ENCODE results near the gene PRSS35. TPM values are rescaled to one million over a fixed set of nuclear protein-coding genes. Genes with fewer than 3 reads are reported as not detected.
A peak's percentile ranks its signal among the peaks of the same experiment; 100 is the strongest.

PRSS35 gene, protein sequence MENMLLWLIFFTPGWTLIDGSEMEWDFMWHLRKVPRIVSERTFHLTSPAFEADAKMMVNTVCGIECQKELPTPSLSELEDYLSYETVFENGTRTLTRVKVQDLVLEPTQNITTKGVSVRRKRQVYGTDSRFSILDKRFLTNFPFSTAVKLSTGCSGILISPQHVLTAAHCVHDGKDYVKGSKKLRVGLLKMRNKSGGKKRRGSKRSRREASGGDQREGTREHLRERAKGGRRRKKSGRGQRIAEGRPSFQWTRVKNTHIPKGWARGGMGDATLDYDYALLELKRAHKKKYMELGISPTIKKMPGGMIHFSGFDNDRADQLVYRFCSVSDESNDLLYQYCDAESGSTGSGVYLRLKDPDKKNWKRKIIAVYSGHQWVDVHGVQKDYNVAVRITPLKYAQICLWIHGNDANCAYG
- 1 to 10 TPM in 1 of 2 donors, under 1 TPM in 1; 0.46 to 9.9 TPM for total RNA-seq
- polyA plus RNA-seq: under 1 TPM; 0.14 to 0.53 TPM
- long read RNA-seq, donor 1, transcript PRSS35-201 (2 exons, 2,440 nt): major isoform, 13 of 77 reads
- long read RNA-seq, donor 1, partial matches to known transcripts: 64 of 77 reads
- long read RNA-seq, donor 1, other reads (novel, unspliced or antisense): 0 of 77 reads
- long read RNA-seq, donor 2, transcript PRSS35-201 (2 exons, 2,440 nt): major isoform, 7 of 7 reads
- long read RNA-seq, donor 2, partial matches to known transcripts: 0 of 7 reads
- long read RNA-seq, donor 2, other reads (novel, unspliced or antisense): 0 of 7 reads
- long read RNA-seq, donor 3, transcript PRSS35-201 (2 exons, 2,440 nt): major isoform, 11 of 11 reads
- long read RNA-seq, donor 3, partial matches to known transcripts: 0 of 11 reads
- long read RNA-seq, donor 3, other reads (novel, unspliced or antisense): 0 of 11 reads
- long read RNA-seq, donor 4, transcript PRSS35-201 (2 exons, 2,440 nt): major isoform, 7 of 7 reads
- long read RNA-seq, donor 4, partial matches to known transcripts: 0 of 7 reads
- long read RNA-seq, donor 4, other reads (novel, unspliced or antisense): 0 of 7 reads
- long read RNA-seq, donor 5, transcript PRSS35-201 (2 exons, 2,440 nt): major isoform, 21 of 21 reads
- long read RNA-seq, donor 5, partial matches to known transcripts: 0 of 21 reads
- long read RNA-seq, donor 5, other reads (novel, unspliced or antisense): 0 of 21 reads

GRCh38 chr6:83511901-83512681 lies at the start of gene PRSS35:
Gene PRSS35 (plus strand): TSS chr6:83512534. CDS start chr6:83523442, 10,908 bp downstream.
- peaks cover 0 to 33% (median 0%) of the 10 kb centered on the region in 5 donors for H3K4me1 ChIP-seq (ENCODE audit: control insufficient read depth in 5 of 5, insufficient read depth in 5 of 5, low read length in 5 of 5)
- no peak within 1 kb of the TSS for H3K27ac ChIP-seq (ENCODE audit: low read depth in 1 of 2, low read length in 1 of 2)
- H3K27me3 ChIP-seq (ENCODE audit: control insufficient read depth in 3 of 3, insufficient read depth in 3 of 3, low read length in 2 of 3): no peaks in the 10 kb centered on the region
- DNase-seq (peak; percentile 78 to 91 (median 83)), ATAC-seq (ENCODE audit: insufficient read depth, low FRiP score) (peak; percentile 69)
- WGBS, 2 donors: 2 to 3% methylated on average over 38 of the region's 38 CpGs
- H3K4me3 ChIP-seq: peak within 1 kb of the TSS; percentile 12
- H3K36me3 ChIP-seq (ENCODE audit: control insufficient read depth in 4 of 4, insufficient read depth in 4 of 4, low read length in 4 of 4): no peaks in the 10 kb centered on the region
- no peaks in the 10 kb centered on the region for H3K9me3 ChIP-seq (ENCODE audit: control insufficient read depth in 4 of 4, insufficient read depth in 3 of 4, low read length in 3 of 4)
- H3K9ac ChIP-seq (ENCODE audit: insufficient read depth in 1 of 2, low read length in 2 of 2): peak within 1 kb of the TSS; percentile 46 to 77
- TF ChIP-seq CTCF (IDR thresholded peaks at IDR 0.05; ENCODE audit: control extremely low read depth, extremely low read depth): peak; percentile 28

DNA sequence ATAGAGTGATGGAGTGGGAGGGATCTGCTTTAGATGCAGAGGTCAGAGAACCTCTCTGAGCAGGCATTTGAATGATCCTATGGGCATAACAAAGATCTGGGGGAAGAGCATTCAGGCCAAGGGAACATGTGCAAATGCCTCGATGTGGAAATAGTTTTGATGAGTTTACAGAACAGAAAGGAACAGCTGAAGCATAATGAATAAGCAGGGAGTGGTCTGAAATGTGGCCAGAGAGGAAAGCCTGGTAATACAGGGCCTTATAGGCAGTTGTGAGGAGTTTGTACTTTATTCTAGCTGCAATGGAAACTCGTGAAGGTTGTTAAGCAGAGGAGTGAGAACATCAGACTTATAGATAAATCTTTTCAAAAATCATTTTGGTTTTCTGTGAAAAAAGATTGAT lies 48.4 kb upstream of the PRSS35 start:
- TF ChIP-seq CTCF (IDR thresholded peaks at IDR 0.05; ENCODE audit: control extremely low read depth, extremely low read depth): no peak
- Histone ChIP-seq H3K9ac (ENCODE audit: insufficient read depth in 1 of 2, low read length in 2 of 2) (no peak overlapping the region), H3K36me3 (ENCODE audit: control insufficient read depth in 4 of 4, insufficient read depth in 4 of 4, low read length in 4 of 4) (no peaks in the 10 kb centered on the region), H3K9me3 (ENCODE audit: control insufficient read depth in 4 of 4, insufficient read depth in 3 of 4, low read length in 3 of 4) (no peaks in the 10 kb centered on the region), H3K27me3 (ENCODE audit: control insufficient read depth in 3 of 3, insufficient read depth in 3 of 3, low read length in 2 of 3) (no peaks in the 10 kb centered on the region), H3K4me1 (ENCODE audit: control insufficient read depth in 5 of 5, insufficient read depth in 5 of 5, low read length in 5 of 5) (no peaks in the 10 kb centered on the region), H3K4me3 (no peak overlapping the region), H3K27ac (ENCODE audit: low read depth in 1 of 2, low read length in 1 of 2) (no peak overlapping the region)
- DNase-seq (no peak), ATAC-seq (ENCODE audit: insufficient read depth, low FRiP score) (peak; percentile 44)
- WGBS, 2 donors: 47 to 54% methylated on average over 2 of the region's 2 CpGs

- no peaks in the 10 kb centered on the region for H3K9me3 ChIP-seq (ENCODE audit: control insufficient read depth in 4 of 4, insufficient read depth in 3 of 4, low read length in 3 of 4)
- H3K27ac ChIP-seq (ENCODE audit: low read depth in 1 of 2, low read length in 1 of 2): no peak overlapping the region
- DNase-seq (no peak), ATAC-seq (ENCODE audit: insufficient read depth, low FRiP score) (no peak)
- TF ChIP-seq CTCF (IDR thresholded peaks at IDR 0.05; ENCODE audit: control extremely low read depth, extremely low read depth): no peak
- H3K4me3 ChIP-seq: no peak overlapping the region
- no peaks in the 10 kb centered on the region for H3K36me3 ChIP-seq (ENCODE audit: control insufficient read depth in 4 of 4, insufficient read depth in 4 of 4, low read length in 4 of 4)
- no peaks in the 10 kb centered on the region for H3K27me3 ChIP-seq (ENCODE audit: control insufficient read depth in 3 of 3, insufficient read depth in 3 of 3, low read length in 2 of 3)
- 97 to 98% methylated on average over 5 of the region's 5 CpGs for WGBS, 2 donors
- H3K9ac ChIP-seq (ENCODE audit: insufficient read depth in 1 of 2, low read length in 2 of 2): no peak overlapping the region
- H3K4me1 ChIP-seq (ENCODE audit: control insufficient read depth in 5 of 5, insufficient read depth in 5 of 5, low read length in 5 of 5): no peaks in the 10 kb centered on the region
These were observed 47.8 kb upstream of the PRSS35 start for GRCh38 chr6:83464381-83465140.

Measured in lung (tissue), 16 donors.